ENCODE results near the gene BABAM1. TPM values are rescaled to one million over a fixed set of nuclear protein-coding genes. Genes with fewer than 3 reads are reported as not detected.
A peak's percentile ranks its signal among the peaks of the same experiment; 100 is the strongest.
"Not testable (repeated sequence)": the region's sequence is repeated elsewhere in the genome, so short reads cannot be mapped to it uniquely, and the experiment has no call there.

Gene BABAM1
- total RNA-seq, 1 experiment from 2014 or later = 79.5 TPM

DNA sequence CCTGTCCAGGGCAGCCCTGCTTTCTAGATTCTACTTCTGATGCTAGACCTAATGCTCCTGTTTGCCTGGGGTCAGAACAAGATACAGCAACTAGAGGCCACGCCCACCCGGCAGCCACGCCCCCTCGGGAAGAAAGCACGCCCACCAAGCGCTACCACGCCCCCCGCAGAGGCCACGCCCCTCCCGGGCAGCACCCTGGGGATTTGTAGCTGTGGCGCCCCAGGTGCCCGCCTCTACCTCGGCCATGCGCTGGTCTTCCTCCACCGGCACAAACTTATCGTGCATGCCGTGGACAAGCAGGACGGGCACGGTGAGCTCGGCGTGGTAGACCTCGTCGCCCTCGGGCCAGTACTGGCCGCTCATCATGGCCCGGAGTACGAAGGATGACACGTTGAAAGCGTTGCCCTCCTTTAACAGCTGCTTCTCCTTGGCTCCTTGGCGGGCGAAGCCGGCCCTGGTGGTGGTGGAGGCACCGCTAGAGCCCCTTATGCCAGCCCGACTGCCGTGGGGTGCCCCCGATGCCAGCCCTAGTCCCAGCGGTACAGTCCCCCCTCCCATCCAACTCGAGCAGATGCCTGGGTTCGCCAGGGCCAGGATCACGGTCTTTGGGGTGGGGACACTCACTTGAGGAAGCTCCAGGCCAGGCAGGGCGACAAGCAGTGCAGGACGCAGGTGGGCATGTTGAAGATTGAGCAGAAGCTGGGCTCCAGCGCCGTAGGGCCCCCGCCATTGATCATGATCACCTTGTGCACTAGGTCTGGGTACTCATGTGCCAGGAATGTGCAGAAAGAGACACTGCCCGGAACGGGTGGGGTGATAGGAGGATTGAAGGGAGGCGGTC, 27.0 kb downstream of the BABAM1 start:
- intact Hi-C loops (cut with micrococcal nuclease; ENCODE audit: unreplicated experiment) (no loop called here), in situ Hi-C loops (cut with HindIII; ENCODE audit: low pct_unique_long_range_greater_than_20kb, low sequenced_read_pairs) (no loop called here)
- Histone ChIP-seq H3K27me3 (ENCODE audit: control insufficient read depth, insufficient read depth, low read length) (no peaks in the 10 kb centered on the region), H3K4me3 (ENCODE audit: low read depth in 2 of 2, low read length in 2 of 2) (no peak overlapping the region), H3K4me1 (ENCODE audit: control insufficient read depth, insufficient read depth, low read length) (peaks cover 3% of the 10 kb centered on the region; the same call in 1 of the 2 replicates), H3K9me3 (ENCODE audit: control insufficient read depth, insufficient read depth, low read depth, low read length) (no peaks in the 10 kb centered on the region), H3K27ac (ENCODE audit: low read length) (no peak overlapping the region), H3K36me3 (ENCODE audit: control insufficient read depth, insufficient read depth, low read length) (no peaks in the 10 kb centered on the region)
- POLR2A ChIA-PET = no interaction called here
- CTCF ChIA-PET = interaction anchor here (1.4 kb wide), 1 partner anchor 11 kb away, joined by 8 read pairs; the partner anchor contains the start of gene MRPL34
- no peak for ATAC-seq
- DNase-seq (ENCODE audit: low read depth, low spot score) = no peak
- no TSS peak for BruUV-seq (replicated peaks)
- TF ChIP-seq TCF7L2 (IDR thresholded peaks at IDR 0.05; ENCODE audit: low read depth, low read length) (no peak), SIN3A (IDR thresholded peaks at IDR 0.05; ENCODE audit: borderline replicate concordance, insufficient read depth, low read depth, low read length) (no peak), POLR2AphosphoS5 (IDR thresholded peaks at IDR 0.05; ENCODE audit: low read depth, low read length) (no peak)
- TF ChIP-seq, protein P1, sequence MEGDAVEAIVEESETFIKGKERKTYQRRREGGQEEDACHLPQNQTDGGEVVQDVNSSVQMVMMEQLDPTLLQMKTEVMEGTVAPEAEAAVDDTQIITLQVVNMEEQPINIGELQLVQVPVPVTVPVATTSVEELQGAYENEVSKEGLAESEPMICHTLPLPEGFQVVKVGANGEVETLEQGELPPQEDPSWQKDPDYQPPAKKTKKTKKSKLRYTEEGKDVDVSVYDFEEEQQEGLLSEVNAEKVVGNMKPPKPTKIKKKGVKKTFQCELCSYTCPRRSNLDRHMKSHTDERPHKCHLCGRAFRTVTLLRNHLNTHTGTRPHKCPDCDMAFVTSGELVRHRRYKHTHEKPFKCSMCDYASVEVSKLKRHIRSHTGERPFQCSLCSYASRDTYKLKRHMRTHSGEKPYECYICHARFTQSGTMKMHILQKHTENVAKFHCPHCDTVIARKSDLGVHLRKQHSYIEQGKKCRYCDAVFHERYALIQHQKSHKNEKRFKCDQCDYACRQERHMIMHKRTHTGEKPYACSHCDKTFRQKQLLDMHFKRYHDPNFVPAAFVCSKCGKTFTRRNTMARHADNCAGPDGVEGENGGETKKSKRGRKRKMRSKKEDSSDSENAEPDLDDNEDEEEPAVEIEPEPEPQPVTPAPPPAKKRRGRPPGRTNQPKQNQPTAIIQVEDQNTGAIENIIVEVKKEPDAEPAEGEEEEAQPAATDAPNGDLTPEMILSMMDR (IDR thresholded peaks at IDR 0.05) = no peak
- TF ChIP-seq, protein P2, sequence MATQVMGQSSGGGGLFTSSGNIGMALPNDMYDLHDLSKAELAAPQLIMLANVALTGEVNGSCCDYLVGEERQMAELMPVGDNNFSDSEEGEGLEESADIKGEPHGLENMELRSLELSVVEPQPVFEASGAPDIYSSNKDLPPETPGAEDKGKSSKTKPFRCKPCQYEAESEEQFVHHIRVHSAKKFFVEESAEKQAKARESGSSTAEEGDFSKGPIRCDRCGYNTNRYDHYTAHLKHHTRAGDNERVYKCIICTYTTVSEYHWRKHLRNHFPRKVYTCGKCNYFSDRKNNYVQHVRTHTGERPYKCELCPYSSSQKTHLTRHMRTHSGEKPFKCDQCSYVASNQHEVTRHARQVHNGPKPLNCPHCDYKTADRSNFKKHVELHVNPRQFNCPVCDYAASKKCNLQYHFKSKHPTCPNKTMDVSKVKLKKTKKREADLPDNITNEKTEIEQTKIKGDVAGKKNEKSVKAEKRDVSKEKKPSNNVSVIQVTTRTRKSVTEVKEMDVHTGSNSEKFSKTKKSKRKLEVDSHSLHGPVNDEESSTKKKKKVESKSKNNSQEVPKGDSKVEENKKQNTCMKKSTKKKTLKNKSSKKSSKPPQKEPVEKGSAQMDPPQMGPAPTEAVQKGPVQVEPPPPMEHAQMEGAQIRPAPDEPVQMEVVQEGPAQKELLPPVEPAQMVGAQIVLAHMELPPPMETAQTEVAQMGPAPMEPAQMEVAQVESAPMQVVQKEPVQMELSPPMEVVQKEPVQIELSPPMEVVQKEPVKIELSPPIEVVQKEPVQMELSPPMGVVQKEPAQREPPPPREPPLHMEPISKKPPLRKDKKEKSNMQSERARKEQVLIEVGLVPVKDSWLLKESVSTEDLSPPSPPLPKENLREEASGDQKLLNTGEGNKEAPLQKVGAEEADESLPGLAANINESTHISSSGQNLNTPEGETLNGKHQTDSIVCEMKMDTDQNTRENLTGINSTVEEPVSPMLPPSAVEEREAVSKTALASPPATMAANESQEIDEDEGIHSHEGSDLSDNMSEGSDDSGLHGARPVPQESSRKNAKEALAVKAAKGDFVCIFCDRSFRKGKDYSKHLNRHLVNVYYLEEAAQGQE (IDR thresholded peaks at IDR 0.05; ENCODE audit: insufficient read depth in 1 of 2, low read depth in 2 of 2, low read length in 1 of 2) = no peak

DNA sequence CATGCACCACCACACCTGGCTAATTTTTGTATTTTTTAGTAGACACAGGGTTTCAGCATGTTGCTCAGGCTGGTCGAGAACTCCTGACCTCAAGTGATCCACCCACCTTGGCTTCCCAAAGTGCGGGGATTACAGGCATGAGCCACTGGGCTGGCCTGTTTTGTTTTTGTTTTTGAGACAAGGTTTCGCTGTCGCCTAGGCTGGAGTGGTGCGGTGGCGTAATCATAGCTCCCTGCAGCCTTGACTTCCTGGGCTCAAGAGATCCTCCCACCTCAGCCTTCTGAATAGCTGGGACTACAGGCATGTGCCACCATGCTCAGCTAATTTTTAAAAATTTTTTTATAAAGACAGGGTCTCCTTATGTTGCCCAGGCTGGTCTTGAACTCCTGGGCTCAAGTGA, 28.3 kb downstream of the BABAM1 start:
- CTCF ChIA-PET; H3K27me3 ChIP-seq (ENCODE audit: control insufficient read depth, insufficient read depth, low read length); BruUV-seq (replicated peaks); H3K4me1 ChIP-seq (ENCODE audit: control insufficient read depth, insufficient read depth, low read length); H3K27ac ChIP-seq (ENCODE audit: low read length); POLR2A ChIA-PET; intact Hi-C loops (cut with micrococcal nuclease; ENCODE audit: unreplicated experiment); H3K4me3 ChIP-seq (ENCODE audit: low read depth in 2 of 2, low read length in 2 of 2); in situ Hi-C loops (cut with HindIII; ENCODE audit: low pct_unique_long_range_greater_than_20kb, low sequenced_read_pairs); H3K9me3 ChIP-seq (ENCODE audit: control insufficient read depth, insufficient read depth, low read depth, low read length); DNase-seq (ENCODE audit: low read depth, low spot score); H3K36me3 ChIP-seq (ENCODE audit: control insufficient read depth, insufficient read depth, low read length); ATAC-seq: not testable (repeated sequence)

DNA sequence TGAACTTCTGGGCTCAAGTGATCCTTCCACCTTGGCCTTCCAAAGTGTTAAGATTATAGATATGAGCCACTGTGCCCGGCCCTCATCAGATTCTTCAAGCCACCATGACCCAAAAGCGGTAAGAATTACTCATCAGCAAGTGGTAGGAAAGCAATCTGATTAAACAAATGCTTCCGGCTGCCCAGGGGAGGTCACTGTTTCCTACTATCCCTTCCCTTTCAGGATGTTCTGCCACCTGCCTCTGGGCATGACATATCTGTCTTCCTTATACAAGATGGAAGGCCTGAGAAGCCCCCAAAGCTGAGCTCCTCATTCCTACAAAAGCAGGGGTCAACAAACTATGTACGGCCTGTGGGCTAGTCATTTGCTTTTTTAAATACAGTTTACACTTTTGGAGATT, 29.0 kb downstream of the BABAM1 start:
- Histone ChIP-seq H3K36me3 (ENCODE audit: control insufficient read depth, insufficient read depth, low read length) (no peaks in the 10 kb centered on the region), H3K27me3 (ENCODE audit: control insufficient read depth, insufficient read depth, low read length) (no peaks in the 10 kb centered on the region), H3K9me3 (ENCODE audit: control insufficient read depth, insufficient read depth, low read depth, low read length) (no peaks in the 10 kb centered on the region), H3K4me3 (ENCODE audit: low read depth in 2 of 2, low read length in 2 of 2) (no peak overlapping the region), H3K27ac (ENCODE audit: low read length) (no peak overlapping the region; the same call in 1 of the 2 replicates), H3K4me1 (ENCODE audit: control insufficient read depth, insufficient read depth, low read length) (no peaks in the 10 kb centered on the region)
- CTCF ChIA-PET = interaction anchor here (0.7 kb wide), 1 partner anchor 9 kb away, joined by 7 read pairs; no protein-coding TSS in a partner anchor
- no TSS peak for BruUV-seq (replicated peaks)
- in situ Hi-C loops (cut with HindIII; ENCODE audit: low pct_unique_long_range_greater_than_20kb, low sequenced_read_pairs) (no loop called here), intact Hi-C loops (cut with micrococcal nuclease; ENCODE audit: unreplicated experiment) (no loop called here)
- ATAC-seq (no peak), DNase-seq (ENCODE audit: low read depth, low spot score) (peak; percentile 51)
- POLR2A ChIA-PET = no interaction called here
- TF ChIP-seq POLR2AphosphoS5 (IDR thresholded peaks at IDR 0.05; ENCODE audit: low read depth, low read length) = no peak
- no peak for TF ChIP-seq SIN3A (IDR thresholded peaks at IDR 0.05; ENCODE audit: borderline replicate concordance, insufficient read depth, low read depth, low read length)
- TF ChIP-seq, protein P1 (IDR thresholded peaks at IDR 0.05) = peak; percentile 29; the same call in 1 of the 2 replicates
- TF ChIP-seq, protein P2 (IDR thresholded peaks at IDR 0.05; ENCODE audit: insufficient read depth in 1 of 2, low read depth in 2 of 2, low read length in 1 of 2) = no peak
- TF ChIP-seq TCF7L2 (IDR thresholded peaks at IDR 0.05; ENCODE audit: low read depth, low read length) = no peak
